ENCODE data around the gene NCCRP1.

NCCRP1 gene, protein sequence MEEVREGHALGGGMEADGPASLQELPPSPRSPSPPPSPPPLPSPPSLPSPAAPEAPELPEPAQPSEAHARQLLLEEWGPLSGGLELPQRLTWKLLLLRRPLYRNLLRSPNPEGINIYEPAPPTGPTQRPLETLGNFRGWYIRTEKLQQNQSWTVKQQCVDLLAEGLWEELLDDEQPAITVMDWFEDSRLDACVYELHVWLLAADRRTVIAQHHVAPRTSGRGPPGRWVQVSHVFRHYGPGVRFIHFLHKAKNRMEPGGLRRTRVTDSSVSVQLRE

DNA sequence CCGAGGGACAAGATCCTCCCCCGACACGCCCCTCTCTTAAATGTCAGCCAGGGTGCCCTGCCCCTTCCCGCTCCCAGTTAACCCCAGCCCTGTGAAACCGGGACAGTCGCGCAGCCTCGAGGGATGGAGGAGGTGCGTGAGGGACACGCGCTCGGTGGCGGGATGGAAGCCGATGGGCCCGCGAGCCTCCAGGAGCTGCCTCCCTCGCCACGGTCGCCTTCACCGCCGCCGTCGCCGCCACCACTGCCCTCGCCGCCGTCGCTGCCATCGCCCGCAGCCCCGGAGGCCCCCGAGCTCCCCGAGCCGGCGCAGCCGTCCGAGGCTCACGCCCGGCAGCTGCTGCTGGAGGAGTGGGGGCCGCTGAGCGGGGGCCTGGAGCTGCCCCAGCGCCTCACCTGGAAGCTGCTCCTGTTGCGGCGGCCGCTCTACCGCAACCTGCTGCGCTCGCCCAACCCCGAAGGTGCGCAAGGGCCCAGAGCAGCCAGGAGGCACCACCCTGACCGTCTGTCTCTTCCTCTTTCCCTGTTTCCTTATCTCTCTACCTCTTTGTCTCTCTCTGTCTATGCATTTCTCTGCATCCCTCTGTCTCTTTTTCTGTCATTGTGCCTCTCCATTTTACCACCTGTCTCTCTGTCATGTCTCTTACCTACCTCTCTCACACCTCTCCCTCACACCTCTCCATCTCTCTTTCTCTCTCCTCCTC lies at the start of gene NCCRP1:
Gene NCCRP1, plus strand, starts transcription at position 105 of the 703 bp plus-strand sequence. Its CDS starts 19 bp downstream, at position 124.
- no peak for DNase-seq (ENCODE audit: low read depth, low spot score)

DNA sequence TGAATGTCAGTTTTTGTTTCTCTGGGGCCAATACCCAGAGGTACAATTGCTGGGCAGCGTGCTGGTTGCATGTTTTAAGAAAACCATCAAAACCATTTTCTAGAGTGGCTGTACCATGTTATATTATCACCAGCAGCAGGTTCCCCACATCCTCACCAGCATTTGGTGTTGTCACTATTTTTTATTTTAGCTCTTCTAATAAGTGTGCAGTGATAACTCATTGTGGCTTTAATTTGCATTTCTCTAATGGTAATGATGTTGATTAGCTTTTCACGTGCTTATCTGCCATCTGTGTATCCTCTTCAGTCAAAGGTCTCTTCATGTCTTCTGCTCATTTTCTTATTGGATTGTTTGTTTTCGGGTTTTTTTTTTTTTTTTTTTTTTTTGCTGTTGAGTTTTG lies 49.3 kb upstream of the NCCRP1 start:
- DNase-seq (ENCODE audit: low read depth, low spot score), result no peak

DNA sequence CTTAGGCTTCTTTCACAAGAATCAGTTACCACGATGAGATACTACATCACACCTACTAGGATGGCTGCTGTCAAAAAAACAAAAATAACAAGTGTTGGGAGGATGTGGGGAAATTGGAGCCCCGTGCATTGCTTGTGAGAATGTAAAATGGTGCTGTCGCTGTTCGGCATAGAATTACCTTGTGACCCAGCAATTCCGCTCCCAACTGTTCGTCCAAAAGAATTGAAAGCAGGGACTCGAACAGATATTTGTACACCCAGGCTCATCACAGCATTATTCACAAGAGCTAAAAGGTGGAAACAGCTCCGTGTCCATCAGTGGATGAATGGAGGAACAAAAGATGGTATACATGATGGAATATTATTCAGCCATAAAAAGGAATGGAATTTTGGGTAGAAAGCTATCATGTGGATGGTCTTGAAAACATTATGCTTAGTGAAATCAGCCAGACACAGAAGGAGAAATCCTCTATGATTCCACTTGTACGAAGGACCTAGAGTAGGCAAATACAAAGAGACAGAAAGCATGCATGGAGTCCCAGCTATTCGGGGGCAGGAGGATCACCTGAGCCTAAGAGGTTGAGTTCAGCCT lies 47.7 kb upstream of the NCCRP1 start:
- no peak for DNase-seq (ENCODE audit: low read depth, low spot score)

DNA sequence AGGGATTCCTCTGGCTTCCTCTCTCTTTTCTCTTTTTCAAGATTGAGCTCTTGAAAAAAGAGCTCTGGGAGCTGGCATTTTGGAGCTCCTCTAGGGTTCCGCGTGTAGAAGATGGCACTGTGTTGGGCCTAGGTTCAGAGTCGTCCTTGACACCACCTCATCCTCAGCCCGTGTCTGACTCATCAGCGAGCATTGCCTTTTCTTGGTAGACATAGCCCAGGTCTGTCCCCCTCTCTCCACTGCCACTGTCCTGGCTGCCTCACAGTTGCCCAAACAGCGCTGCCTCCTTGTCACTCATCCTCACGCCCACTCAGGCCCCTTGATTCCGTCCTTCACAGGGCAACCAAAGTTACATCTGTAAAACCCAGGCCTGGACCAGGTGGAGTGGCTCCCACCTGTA lies 46.5 kb upstream of the NCCRP1 start:
- DNase-seq (ENCODE audit: low read depth, low spot score), result no peak

DNA sequence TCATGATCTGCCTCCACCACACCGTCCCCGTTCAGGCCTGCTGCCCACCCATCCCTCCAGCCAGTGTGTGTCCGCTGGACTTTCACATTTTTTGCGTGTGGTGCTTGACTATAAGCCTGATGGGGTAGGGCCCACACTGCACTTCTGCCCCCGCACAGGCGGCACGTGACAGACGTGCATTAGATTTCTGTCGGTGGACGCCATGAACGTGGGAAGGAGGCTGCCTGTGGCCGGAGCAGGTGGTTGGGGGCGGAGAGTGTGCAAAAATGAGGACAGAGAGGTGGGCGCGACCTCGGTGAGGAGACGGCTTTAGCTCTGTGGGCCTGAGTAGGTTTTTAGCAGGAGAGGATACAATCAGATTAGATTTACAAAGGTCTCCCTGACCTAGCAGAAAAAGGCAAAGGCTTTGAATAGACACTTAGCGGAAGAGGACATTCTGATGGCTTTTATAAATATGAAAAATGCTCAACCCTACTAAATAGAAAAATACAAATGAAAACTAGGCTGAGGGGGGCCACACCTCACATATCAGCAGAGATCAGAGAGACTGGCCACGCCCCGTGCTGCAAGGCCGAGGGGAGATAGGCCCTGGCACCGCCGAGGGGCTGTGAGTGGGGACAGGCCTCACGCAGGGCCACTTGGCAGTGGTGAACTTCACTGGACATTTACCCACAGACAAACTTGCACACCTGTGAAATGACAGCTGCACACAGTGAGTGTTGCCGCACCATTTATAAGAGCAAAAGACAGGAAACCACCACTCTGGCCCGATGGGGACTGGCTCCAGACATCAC lies 45.8 kb upstream of the NCCRP1 start:
- no peak for DNase-seq (ENCODE audit: low read depth, low spot score)

DNA sequence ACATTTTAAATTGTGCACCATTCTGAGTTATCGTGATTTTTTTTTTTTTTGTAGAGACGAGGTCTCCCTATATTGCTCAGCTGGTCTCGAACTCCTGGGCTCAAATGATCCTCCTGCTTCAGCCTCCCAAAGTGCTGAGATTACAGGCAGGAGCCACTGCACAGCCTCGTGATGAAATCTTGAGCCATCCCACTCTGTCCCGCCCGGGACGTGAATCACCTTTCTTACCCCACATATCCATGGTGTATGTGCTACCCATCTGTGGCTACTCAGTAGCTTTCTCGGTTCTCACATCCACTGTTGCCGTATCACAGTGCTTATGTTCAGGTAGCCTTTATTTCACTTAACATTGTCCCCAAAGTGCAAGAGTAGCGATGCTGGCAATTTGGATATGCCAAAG lies 44.7 kb upstream of the NCCRP1 start:
- DNase-seq (ENCODE audit: low read depth, low spot score), result no peak

DNA sequence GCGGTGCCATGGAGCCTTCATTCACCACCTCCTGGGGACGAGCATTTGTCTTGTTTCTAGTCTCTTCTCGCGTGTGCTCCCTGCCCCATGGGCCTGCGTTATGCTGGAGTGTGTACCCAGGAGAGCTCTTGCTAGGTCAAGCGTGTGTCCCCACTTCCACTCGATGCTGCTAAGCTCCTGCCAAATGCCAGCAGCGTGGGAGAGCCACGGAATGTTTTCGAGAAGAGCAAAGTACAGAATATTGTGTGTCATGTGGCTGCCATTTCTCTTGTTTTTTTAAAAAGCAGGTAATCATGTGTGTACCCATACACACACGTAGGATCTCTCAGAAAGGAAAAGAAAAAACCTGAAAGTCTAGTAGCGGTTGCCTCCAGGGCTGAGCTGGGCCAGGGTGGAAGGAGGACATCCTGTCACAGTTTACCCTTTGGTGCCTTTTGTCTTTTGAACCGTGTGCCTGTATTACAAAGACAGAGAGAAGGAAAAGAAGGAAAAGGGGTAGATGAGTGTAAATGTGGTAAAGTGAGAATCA lies 42.6 kb upstream of the NCCRP1 start:
- DNase-seq (ENCODE audit: low read depth, low spot score), result no peak

DNA sequence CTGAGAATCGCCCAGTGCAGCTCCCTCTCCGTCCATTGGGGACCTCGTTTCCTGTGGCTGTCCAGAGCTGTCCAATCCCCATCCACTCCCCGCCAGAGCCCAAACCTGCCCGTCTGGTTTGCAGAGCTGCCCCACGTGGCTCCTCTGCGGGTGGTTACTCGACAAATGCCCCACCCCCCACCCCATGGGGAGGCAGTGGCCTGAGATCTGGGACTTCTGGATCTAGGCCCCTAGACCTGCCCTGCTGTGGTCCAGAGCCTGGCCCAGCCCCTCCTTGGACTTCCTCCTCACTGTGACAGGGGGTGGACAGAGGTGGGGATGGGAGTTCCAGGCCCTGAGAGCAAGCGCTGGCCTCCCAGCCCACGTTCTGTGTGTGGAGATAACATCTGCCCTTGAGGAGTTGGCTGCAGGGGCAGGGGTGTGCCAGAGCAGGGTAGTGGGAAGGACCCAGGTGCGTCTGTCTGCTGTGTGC lies 42.1 kb upstream of the NCCRP1 start:
- DNase-seq (ENCODE audit: low read depth, low spot score), result no peak

DNA sequence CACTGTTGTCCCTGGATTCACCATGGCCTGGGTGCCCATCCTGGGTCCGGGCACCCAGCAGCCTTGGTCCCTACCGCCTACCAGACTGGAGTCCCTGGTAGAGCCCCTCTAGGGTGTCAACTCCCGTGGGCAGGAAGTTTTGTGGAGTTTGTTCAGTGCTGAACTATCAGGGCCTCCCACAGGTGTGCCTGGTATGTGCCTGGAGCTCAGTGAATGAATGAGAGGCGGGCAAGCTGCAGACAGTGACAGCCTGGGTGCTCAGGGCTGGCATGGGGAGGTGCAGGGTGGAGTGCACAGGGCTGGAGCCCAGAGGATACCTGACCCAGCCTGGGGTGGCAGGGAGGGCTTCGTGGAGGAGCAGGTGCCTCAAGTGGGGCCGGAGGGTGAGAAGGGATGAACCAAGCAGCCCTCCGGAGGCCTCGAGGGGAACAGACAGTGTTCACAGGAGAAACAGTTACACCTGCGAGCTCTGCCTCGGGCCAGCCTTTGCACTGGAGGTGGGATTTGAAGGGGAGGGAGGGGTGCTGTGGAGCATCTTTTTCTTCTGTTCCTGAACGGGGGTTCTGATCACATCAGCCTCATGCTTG lies 41.6 kb upstream of the NCCRP1 start:
- no peak for DNase-seq (ENCODE audit: low read depth, low spot score)

DNA sequence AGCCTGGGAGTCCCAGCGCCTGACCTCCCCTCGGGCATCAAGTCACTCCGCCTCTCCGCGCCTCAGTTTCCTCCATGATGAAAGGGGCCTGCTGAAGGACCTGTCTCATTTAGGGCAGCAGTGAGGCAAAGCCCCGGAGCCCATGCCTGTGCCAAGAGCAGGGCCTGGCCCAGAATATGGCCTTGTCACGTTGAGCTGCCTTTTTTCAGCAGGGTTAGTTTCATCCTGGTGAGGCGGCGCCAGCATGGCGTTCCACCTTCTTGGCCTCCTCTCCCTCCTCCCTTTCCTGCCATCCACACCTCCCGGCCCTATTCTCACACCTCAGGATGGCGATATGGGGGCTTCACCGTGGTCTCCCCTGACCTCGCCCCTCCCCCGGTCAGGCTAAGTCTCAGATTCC lies 41.0 kb upstream of the NCCRP1 start:
- DNase-seq (ENCODE audit: low read depth, low spot score), result no peak

DNA sequence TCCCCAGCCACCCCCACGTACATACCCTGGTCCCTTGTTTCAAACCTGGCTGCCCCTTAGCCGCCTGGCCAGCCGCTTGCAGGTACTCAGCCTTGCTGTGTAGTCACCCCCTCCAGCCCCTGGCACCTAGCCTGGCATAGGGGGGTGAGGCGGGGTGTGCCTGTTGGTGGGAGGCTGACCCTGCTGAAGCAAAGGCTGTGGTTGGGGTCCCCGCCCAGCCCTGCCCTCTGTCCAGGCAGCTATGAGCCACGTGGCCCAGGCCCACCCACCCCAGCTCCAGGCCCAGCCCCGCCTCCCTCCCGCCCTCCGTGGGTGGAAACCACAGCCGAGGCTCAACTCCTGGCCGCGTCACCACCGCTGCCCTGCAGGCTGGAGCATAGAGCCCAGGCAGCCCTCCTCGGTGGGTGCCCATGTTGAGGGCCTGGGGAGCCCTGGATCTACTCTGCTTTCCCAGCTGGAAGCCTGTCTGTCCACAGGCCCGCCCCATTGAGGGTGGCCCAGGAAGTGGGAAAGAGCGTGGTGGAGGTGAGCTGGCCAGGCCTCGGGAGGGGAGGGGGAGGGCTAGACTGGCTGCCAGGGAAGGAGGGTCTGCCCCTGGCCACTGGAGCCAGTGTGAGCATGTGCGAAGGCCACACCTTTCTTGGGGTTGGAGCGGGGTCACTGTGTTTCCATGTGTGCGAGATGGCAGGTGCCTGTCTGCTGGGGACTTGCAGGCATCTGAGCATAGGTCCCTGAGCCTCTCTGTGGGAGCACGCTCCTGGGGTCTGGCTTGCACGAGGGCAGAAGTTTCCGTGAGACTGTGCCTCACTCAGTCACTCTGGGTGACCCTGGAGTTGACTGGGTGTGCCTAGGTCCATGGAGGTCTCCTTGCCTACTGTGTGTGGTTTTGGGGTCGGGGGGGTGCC lies 40.2 kb upstream of the NCCRP1 start:
- DNase-seq (ENCODE audit: low read depth, low spot score), result no peak

DNA sequence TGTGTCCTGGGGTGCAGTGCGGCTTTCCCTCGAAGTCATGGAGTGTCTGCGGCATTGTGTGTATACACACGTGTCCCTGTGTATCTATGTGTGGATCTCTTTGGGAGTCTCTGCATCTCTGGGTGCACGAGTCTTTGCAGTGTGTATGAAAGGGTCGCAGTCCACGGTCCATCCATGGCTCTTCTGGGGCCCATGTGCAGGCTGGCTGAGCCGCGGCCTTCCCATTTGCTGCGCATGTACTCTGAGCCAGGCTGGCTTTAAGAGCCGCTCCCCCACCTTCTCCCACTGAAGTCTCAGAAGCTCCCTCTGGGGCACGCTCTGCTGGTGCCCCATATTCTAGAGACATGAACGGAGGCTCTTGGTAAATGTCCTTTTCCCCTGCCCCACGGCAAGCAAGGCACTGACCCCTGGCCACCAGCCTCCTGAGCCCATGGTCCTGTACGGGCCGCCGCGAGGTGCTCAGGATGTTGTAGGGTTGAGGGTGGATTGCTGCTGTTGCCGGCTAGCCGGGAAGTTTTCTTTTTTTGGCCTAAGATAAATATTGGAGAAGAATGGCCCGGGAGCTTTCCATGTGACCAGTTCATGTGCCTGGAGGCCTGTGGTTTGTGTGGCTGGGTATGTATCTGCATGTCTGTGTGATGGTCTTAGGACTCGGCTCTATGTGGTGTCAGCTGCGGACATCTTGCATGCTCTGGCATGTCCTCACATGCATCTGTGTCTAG lies 39.3 kb upstream of the NCCRP1 start:
- no peak for DNase-seq (ENCODE audit: low read depth, low spot score)

DNA sequence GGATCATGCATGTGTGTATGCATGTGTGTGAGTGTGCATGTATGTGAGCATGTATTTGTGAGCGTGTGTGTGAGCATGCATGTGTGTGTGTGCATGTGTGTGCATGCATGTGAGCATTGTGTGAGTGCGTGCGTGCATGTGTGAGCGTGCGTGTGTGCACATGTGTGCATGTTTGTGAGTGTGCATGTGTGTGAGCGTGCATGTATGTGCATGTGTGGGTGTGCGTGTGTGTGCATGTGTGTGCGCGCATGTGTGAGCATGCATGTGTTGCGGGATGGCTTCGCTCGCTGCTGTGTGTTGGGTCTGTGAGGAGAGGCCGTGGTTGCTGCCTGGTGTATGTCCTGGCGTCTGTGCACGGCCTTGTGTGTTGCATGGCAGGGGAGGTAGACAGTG lies 38.8 kb upstream of the NCCRP1 start:
- DNase-seq (ENCODE audit: low read depth, low spot score), result no peak

DNA sequence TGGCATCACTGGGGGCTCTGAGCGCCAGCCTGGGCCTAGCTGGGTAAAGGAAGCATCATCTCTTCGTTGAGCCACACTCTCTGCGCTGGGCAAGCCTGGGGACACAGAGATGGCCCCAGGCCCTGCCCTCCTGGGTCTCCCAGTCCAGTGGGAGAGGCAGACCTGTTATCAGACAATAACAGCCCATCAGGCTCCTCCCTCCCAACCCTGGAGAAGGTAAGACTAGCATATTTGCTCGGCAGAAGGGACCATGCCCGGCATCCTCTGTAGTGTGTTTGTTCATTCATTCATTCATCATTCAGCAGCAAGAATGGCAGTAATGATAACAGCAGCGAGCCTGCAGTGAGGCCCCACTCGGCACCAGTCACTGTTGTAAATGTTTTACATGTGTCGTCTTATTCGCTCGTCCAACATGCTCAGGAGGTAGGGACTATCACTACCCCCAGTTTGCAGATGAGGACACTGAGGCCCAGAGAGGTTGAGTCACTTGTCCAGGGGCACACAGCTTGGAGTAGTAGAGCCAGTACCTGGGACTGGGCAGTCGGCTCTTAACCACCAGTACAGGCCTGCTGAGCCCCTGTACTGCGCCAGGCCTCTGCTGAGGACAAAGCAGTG lies 38.0 kb upstream of the NCCRP1 start:
- DNase-seq (ENCODE audit: low read depth, low spot score), result no peak

DNA sequence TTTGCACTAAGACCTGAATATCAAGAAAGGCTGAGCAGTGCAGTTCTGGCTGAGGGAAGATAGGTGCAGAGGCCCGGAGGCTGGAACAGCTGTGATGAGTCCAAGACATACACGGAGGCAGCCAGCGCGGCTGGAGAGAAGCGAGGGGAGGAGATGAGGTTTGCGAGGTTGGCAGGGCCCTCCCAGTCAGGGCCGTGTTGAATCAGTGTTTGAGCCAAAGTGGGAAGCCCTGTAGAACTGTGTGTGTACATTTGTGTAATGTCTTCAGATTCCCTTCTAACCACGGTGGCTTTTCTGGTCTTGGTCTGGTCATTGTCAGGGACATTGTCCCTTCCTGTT lies 36.3 kb upstream of the NCCRP1 start:
- no peak for DNase-seq (ENCODE audit: low read depth, low spot score)

DNA sequence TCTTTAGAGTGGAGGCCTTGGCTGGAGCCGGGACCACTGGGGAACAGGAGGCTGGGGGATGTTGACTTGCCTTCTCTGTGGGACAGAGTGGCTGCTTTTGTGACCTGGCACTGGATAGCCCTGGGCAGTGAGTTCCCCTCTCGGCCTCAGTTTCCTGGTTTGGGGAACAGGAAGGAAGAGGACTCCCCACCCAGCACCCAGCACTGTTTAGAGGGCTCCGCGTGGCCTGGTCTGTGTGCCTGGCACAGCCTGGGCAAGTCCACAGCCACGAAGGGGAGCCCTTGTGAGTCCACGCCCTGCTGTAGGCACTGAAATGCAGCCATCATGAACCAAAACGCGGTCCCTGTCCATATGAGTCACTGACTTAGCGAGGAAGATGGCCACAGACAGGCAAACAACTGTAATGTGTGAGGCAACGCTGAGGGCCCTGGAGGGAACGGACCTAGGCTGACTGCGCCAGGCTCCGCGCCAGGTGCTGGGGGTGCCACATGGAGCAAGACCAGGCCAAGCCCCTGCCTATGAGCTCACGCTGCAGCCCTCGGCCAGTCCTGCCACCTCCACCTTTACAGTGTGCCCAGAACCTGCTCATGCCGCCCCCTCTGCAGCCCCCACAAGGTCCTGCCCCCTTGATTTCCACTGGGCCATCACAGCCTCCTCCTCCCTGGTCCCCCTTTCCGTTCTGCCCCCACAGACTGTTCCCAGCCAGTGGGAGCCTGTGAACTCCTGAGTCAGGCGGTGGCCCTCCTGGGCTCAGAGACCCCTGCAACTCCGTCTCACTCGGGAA lies 35.7 kb upstream of the NCCRP1 start:
- DNase-seq (ENCODE audit: low read depth, low spot score), result no peak

DNA sequence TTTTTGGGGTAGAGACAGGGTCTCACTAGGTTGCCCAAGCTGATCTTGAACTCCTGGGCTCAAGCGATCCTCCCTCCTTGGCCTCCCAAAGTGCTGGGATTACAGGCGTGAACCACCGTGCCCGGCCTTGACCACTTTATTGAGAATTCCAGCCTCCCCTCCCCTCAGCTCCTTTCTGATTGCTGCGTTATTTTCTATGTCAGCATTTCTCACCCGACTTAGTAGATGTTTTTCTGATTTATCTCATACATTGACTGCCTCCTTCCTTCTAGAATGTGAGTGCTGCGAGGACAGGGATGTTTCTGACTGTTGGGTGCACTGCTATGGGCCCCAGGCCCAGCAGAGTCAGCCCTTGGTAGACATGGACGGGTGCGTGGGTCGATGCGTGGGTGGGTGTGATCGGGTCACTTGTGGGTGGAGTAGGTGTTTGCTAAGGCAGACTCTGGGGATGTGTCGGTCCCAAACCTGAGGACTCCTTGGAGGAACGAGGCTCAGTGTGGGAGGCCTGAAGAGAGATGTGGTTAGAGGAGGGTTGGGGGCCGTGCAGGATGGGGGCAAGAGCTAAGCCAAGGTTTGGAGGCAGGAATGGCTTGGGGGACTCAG lies 34.2 kb upstream of the NCCRP1 start:
- no peak for DNase-seq (ENCODE audit: low read depth, low spot score)

DNA sequence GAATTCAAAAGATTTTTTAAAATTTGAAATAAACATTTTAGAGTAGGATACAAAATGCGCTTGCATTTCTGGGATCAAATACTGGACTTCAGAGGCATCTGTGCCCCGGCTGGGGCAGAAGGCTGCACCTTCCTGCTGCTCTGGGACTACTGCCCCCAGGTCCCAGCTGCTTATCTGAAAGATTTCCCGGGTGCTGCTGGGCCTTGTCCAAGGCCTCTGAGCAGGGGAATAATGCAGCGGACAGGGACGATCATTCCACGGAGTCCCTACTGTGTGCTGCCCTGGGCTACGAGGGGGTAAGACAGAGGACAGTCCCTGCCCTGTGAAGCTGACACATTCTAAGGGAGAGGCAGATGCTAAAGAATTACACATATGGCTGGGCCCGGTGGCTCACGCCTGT lies 33.1 kb upstream of the NCCRP1 start:
- no peak for DNase-seq (ENCODE audit: low read depth, low spot score)
